B cell (primary cell): ENCODE measurements around the gene S100A10. TPM values are rescaled to one million over a fixed set of nuclear protein-coding genes. Genes with fewer than 3 reads are reported as not detected.

Source experiments
- ATAC-seq: fragments of 200-7000 bp; cut with Tn5 transposase; one replicate; pipeline ENCODE4 v1.10.0; 2021; ENCODE audit warnings: low read depth, mild to moderate bottlenecking, moderate number of reproducible peaks, moderate library complexity
- CTCF ChIA-PET: fragments of 350-600 bp; sonication (Branson Sonifier 250); formaldehyde crosslinking; loops from one replicate; lab custom pipeline; 2021; ENCODE audit warnings: antibody characterized with exemption, inconsistent platforms; lab: Charles Lee
- POLR2A ChIA-PET: fragments of 350-600 bp; sonication (Branson Sonifier 250); formaldehyde crosslinking; loops from one replicate; lab custom pipeline; 2021; ENCODE audit warnings: antibody characterized with exemption; lab: Charles Lee
- DNase-seq: peaks from one replicate; pipeline ENCODE4 v3.0.0; 2013
- H2AFZ ChIP-seq: 2 replicates; pipeline ENCODE4 v1.6.1; 2012; ENCODE audit warnings: mild to moderate bottlenecking, low read depth, low read length; ENCODE audit not compliant: insufficient read depth, poor library complexity, severe bottlenecking
- H3K27ac ChIP-seq, 2 donors: 1 replicate in 1 of 2; 2 replicates in 1 of 2; pipeline ENCODE4 v1.5.1; 2012 to 2013; ENCODE audit warnings: low read length in 2 of 2, mild to moderate bottlenecking in 2 of 2, moderate library complexity in 1 of 2
- H3K27me3 ChIP-seq, 4 experiments: fragments of 200-600 bp in 1 of 4; sonication (generic) in 1 of 4; replicated peaks in 1 of 4; 1 replicate in 2 of 4; 2 replicates in 2 of 4; pipeline versions ENCODE4 v1.6.1 to v1.7.0; 2013 to 2016; ENCODE audit warnings: low read length in 3 of 4, mild to moderate bottlenecking in 2 of 4, mixed read lengths in 1 of 4, moderate library complexity in 1 of 4; ENCODE audit not compliant: insufficient read depth in 4 of 4, control insufficient read depth in 3 of 4; ENCODE audit errors: control extremely low read depth in 1 of 4
- H3K36me3 ChIP-seq, 2 experiments: replicated peaks in 1 of 2; 1 replicate in 1 of 2; 2 replicates in 1 of 2; pipeline versions ENCODE4 v1.6.1 to v1.7.1; 2013; ENCODE audit warnings: low read length in 1 of 2; ENCODE audit not compliant: insufficient read depth in 2 of 2, control insufficient read depth in 1 of 2; ENCODE audit errors: control extremely low read depth in 1 of 2, extremely low read depth in 1 of 2
- H3K4me1 ChIP-seq, 2 donors: fragments of 200-600 bp in 1 of 2; sonication (generic) in 1 of 2; 1 replicate in 1 of 2; 2 replicates in 1 of 2; pipeline versions ENCODE4 v1.5.1 to v1.6.1; 2013 to 2017; ENCODE audit warnings: low read length in 2 of 2; ENCODE audit not compliant: control insufficient read depth in 2 of 2, insufficient read depth in 2 of 2
- H3K4me2 ChIP-seq: replicated peaks from 2 replicates; pipeline ENCODE3; 2012; ENCODE audit warnings: mild to moderate bottlenecking, low read depth, low read length; ENCODE audit not compliant: poor library complexity, severe bottlenecking
- H3K4me3 ChIP-seq, 5 experiments: fragments of 200-600 bp in 1 of 5; sonication (generic) in 1 of 5; 1 replicate in 3 of 5; 2 replicates in 2 of 5; pipeline versions ENCODE4 v1.5.1 to v1.7.0; 2011 to 2016; ENCODE audit warnings: low read length in 4 of 5, mild to moderate bottlenecking in 4 of 5, low read depth in 2 of 5, control low read depth in 1 of 5, moderate library complexity in 1 of 5; ENCODE audit not compliant: insufficient read depth in 1 of 5; ENCODE audit errors: control extremely low read depth in 1 of 5, extremely low read depth in 1 of 5
- H3K79me2 ChIP-seq: fragments of 200-600 bp; sonication (generic); one replicate; pipeline ENCODE4 v1.6.0; 2016; ENCODE audit warnings: low read length; ENCODE audit not compliant: control insufficient read depth, insufficient read depth
- H3K9ac ChIP-seq: fragments of 200-600 bp; sonication (generic); 2 replicates; pipeline ENCODE4 v1.6.1; 2017; ENCODE audit warnings: mild to moderate bottlenecking, low read length, moderate library complexity
- H3K9me3 ChIP-seq, 3 donors: one replicate each; pipeline versions ENCODE4 v1.6.1 to v1.7.1; 2013; ENCODE audit warnings: low read length in 2 of 3; ENCODE audit not compliant: control insufficient read depth in 2 of 3, insufficient read depth in 1 of 3; ENCODE audit errors: control extremely low read depth in 1 of 3
- H4K20me1 ChIP-seq: 2 replicates; pipeline ENCODE4 v1.6.0; 2012; ENCODE audit warnings: mild to moderate bottlenecking, low read length; ENCODE audit not compliant: insufficient read depth, control insufficient read depth, poor library complexity, severe bottlenecking
- H3K27ac Mint-ChIP-seq: one replicate; pipeline ENCODE4 v1.8.0; 2021; ENCODE audit warnings: mixed read lengths
- H3K27me3 Mint-ChIP-seq: one replicate; pipeline ENCODE4 v1.8.0; 2021; ENCODE audit warnings: mixed read lengths
- H3K4me1 Mint-ChIP-seq: one replicate; pipeline ENCODE4 v1.8.0; 2021; ENCODE audit warnings: mixed read lengths
- H3K4me3 Mint-ChIP-seq: one replicate; pipeline ENCODE4 v1.8.0; 2021; ENCODE audit warnings: mixed read lengths
- H3K9me3 Mint-ChIP-seq: one replicate; pipeline ENCODE4 v1.8.0; 2022; ENCODE audit warnings: mixed read lengths; ENCODE audit not compliant: insufficient read depth
- EZH2 ChIP-seq: IDR thresholded peaks from 2 replicates; pipeline ENCODE4 v1.6.1; 2012; ENCODE audit warnings: borderline replicate concordance, low read depth, mild to moderate bottlenecking, moderate library complexity, low read length; ENCODE audit not compliant: insufficient read depth, poor library complexity, severe bottlenecking
- WGBS: methylation state at CpG from one replicate; pipeline ENCODE4 v1.1.5; 2013; ENCODE audit warnings: missing lambda C conversion rate; ENCODE audit not compliant: insufficient coverage; 5-methylcytosine and 5-hydroxymethylcytosine counted together
- intact Hi-C: fragments of 100-400 bp; cut with micrococcal nuclease; formaldehyde crosslinking; loops from one replicate; pipeline ENCODE4 v1.10.0; 2022
- polyA plus RNA-seq: library from polyadenylated mRNA; depleted of rRNA; stranded (reverse); fragments of >200 nt; gene quantifications from 2 replicates; pipeline ENCODE4 v1.2.3, GENCODE V29; 2012
- total RNA-seq, 2 donors: library from RNA; stranded (reverse); fragments of 120-200 nt in 1 of 2; gene quantifications; 1 replicate in 1 of 2; 2 replicates in 1 of 2; pipeline versions ENCODE4 v1.2.3 to v1.2.4, GENCODE V29; 2013 to 2022
- TF ChIP-seq, protein P1 (sequence below): fragments of 200-600 bp; IDR thresholded peaks from one replicate; pipeline ENCODE4 v1.8.0; 2022; ENCODE audit warnings: antibody characterized with exemption, mild to moderate bottlenecking

Gene S100A10
- total and polyA plus RNA-seq, 2 donors (not counting 1 experiment from before 2014, with no cell fraction given), result 38.0 to 47.1 TPM

DNA sequence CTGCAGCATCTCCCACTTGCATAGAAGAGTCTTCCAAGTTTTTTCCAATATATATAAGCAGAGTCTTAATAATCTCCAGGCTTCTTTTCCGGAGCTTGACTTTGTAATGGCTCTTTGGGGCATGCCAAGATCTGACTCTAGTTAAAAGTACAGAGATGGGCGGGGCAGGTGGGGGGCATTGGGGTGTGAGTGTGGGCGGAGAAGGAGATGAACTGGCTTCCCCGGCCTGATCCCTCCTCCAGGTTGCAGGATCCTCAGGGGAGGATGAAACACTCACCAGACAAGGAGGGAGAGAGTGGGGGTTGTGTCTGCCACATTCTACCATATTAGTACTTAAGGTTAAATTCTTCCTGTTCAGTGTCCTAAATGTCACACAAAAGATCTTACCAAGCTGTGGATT lies 23.0 kb downstream of the S100A10 start:
- CTCF ChIA-PET, result interaction anchor here (0.7 to 14.2 kb wide), 5 partner anchors 29 to 207 kb away, joined by 3 to 307 read pairs (median 3); partner anchors contain the start of gene MRPL9
- no peaks in the 10 kb centered on the region for H3K9me3 ChIP-seq
- Mint-ChIP-seq H3K9me3 (no peaks in the 10 kb centered on the region), H3K27me3 (peaks cover 15% of the 10 kb centered on the region), H3K4me1 (peaks cover 7% of the 10 kb centered on the region), H3K4me3 (no peak overlapping the region), H3K27ac (no peak overlapping the region)
- POLR2A ChIA-PET, result no interaction called here
- no peak overlapping the region for H2AFZ ChIP-seq
- no peaks in the 10 kb centered on the region for H4K20me1 ChIP-seq
- no peak overlapping the region for H3K27ac ChIP-seq
- WGBS, result 100% methylated on average over 1 of the region's 4 CpGs
- no peaks in the 10 kb centered on the region for H3K79me2 ChIP-seq
- ATAC-seq, result no peak
- no peaks in the 10 kb centered on the region for H3K36me3 ChIP-seq
- H3K9ac ChIP-seq, result no peak overlapping the region
- H3K4me1 ChIP-seq, result peaks cover 0 to 7% of the 10 kb centered on the region in 2 donors
- TF ChIP-seq EZH2, result no peak
- TF ChIP-seq, protein P1, sequence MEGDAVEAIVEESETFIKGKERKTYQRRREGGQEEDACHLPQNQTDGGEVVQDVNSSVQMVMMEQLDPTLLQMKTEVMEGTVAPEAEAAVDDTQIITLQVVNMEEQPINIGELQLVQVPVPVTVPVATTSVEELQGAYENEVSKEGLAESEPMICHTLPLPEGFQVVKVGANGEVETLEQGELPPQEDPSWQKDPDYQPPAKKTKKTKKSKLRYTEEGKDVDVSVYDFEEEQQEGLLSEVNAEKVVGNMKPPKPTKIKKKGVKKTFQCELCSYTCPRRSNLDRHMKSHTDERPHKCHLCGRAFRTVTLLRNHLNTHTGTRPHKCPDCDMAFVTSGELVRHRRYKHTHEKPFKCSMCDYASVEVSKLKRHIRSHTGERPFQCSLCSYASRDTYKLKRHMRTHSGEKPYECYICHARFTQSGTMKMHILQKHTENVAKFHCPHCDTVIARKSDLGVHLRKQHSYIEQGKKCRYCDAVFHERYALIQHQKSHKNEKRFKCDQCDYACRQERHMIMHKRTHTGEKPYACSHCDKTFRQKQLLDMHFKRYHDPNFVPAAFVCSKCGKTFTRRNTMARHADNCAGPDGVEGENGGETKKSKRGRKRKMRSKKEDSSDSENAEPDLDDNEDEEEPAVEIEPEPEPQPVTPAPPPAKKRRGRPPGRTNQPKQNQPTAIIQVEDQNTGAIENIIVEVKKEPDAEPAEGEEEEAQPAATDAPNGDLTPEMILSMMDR, result no peak
- no peak for DNase-seq
- no peaks in the 10 kb centered on the region for H3K27me3 ChIP-seq
- intact Hi-C loops, result no loop called here
- no peak overlapping the region for H3K4me2 ChIP-seq
- H3K4me3 ChIP-seq, result no peak overlapping the region

DNA sequence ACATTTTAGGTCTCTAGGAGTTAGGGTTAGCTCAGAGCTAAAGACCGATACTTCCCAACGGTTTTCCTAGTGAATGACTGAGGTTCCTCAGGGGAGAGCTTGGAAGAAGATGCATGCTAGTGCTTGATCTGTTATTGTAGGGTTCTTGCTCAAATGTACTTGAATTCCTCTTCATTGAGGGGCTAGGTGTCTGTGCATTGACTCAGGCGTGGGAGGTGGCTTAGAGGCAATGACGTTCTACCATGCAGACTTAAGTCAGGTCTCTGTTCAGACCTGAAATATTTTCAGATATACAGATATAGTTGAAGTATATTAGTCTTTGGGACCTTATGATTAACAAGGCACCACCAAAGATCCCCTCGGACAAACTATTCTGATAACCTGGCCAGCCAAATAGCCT lies 23.5 kb downstream of the S100A10 start:
- no peak overlapping the region for H3K27ac Mint-ChIP-seq
- Histone ChIP-seq H3K4me3 (no peak overlapping the region), H3K9me3 (no peaks in the 10 kb centered on the region), H3K9ac (no peak overlapping the region), H3K36me3 (no peaks in the 10 kb centered on the region), H4K20me1 (no peaks in the 10 kb centered on the region), H3K4me2 (no peak overlapping the region), H3K79me2 (no peaks in the 10 kb centered on the region), H2AFZ (no peak overlapping the region), H3K4me1 (peaks cover 0 to 7% of the 10 kb centered on the region in 2 donors), H3K27ac (no peak overlapping the region), H3K27me3 (no peaks in the 10 kb centered on the region)
- peaks cover 7% of the 10 kb centered on the region for H3K4me1 Mint-ChIP-seq
- ATAC-seq (no peak), DNase-seq (no peak)
- POLR2A ChIA-PET, result no interaction called here
- no peaks in the 10 kb centered on the region for H3K9me3 Mint-ChIP-seq
- intact Hi-C loops, result no loop called here
- peaks cover 19% of the 10 kb centered on the region for H3K27me3 Mint-ChIP-seq
- WGBS, result 90% methylated on average over 2 of the region's 5 CpGs
- TF ChIP-seq, protein P1, result no peak
- TF ChIP-seq EZH2, result no peak
- no peak overlapping the region for H3K4me3 Mint-ChIP-seq
- CTCF ChIA-PET, result interaction anchor here (1.4 to 14.2 kb wide), 4 partner anchors 30 to 61 kb away, joined by 3 to 307 read pairs (median 4); no protein-coding TSS in a partner anchor
